Neuron (in vitro differentiated cells): Measurements from ENCODE around the gene TMEM101.

Source experiments
- H2AFZ ChIP-seq: one replicate; pipeline ENCODE4 v1.6.1; 2013; ENCODE audit warnings: low read depth, mild to moderate bottlenecking, inconsistent platforms, low read length, moderate library complexity
- H3K27me3 ChIP-seq: one replicate; pipeline ENCODE4 v1.6.1; 2013; ENCODE audit warnings: low read length; ENCODE audit not compliant: insufficient read depth
- H3K36me3 ChIP-seq: one replicate; pipeline ENCODE4 v1.6.1; 2013; ENCODE audit warnings: low read length; ENCODE audit not compliant: insufficient read depth
- H3K4me1 ChIP-seq: one replicate; pipeline ENCODE4 v1.6.1; 2013; ENCODE audit warnings: low read length; ENCODE audit not compliant: insufficient read depth
- H3K4me3 ChIP-seq: 2 replicates; pipeline ENCODE4 v1.5.1; 2013; ENCODE audit warnings: mild to moderate bottlenecking, low read length, moderate library complexity
- H3K9me3 ChIP-seq: one replicate; pipeline ENCODE4 v1.6.1; 2013; ENCODE audit warnings: low read length

Gene TMEM101

DNA sequence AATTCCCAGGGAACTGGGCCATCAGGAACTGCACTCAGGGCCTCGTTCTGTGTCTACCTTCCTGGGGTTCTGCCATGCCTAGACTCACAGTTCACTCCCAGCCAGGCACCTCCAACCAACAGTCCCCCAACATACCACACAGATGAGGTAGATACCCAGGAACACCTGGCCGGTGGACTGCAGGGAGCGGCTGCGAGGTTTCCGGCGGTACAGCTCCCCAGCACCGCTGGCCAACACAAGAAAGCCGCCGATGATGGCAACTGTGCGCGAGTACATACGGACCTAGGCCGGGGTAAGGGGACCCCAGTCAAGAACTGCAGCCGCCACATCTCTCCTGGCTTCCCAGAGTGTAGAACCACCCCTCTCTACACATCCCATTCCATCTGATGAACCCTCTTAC lies 1.9 kb downstream of the TMEM101 start:
- H3K36me3 ChIP-seq: peaks cover 9% of the 10 kb centered on the region
- H3K4me3 ChIP-seq: no peak overlapping the region
- no peaks in the 10 kb centered on the region for H3K9me3 ChIP-seq
- H3K4me1 ChIP-seq: peaks cover 11% of the 10 kb centered on the region
- no peak overlapping the region for H2AFZ ChIP-seq
- no peaks in the 10 kb centered on the region for H3K27me3 ChIP-seq

DNA sequence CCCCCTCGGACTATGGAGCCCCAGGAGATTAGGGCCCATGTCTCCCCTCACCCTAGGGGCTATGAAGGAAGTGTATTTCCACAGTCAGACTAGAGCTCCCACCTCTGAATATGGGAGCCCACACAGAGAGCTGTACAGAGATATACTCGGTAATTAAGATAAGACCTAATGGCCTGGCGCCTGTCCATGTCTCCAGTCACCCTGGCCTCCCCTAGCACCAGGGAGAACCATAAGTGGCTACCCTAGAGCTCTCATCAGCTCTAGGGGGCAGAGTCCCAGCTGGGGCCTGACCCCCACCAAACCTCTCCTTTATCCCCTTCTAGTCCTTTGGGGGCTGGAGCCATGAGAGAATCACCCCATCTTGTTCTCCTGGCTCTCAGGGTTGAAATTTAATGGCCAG lies 2.4 kb downstream of the TMEM101 start:
- Histone ChIP-seq H2AFZ (no peak overlapping the region), H3K36me3 (peaks cover 9% of the 10 kb centered on the region), H3K27me3 (no peaks in the 10 kb centered on the region), H3K9me3 (no peaks in the 10 kb centered on the region), H3K4me1 (peaks cover 15% of the 10 kb centered on the region), H3K4me3 (no peak overlapping the region)

DNA sequence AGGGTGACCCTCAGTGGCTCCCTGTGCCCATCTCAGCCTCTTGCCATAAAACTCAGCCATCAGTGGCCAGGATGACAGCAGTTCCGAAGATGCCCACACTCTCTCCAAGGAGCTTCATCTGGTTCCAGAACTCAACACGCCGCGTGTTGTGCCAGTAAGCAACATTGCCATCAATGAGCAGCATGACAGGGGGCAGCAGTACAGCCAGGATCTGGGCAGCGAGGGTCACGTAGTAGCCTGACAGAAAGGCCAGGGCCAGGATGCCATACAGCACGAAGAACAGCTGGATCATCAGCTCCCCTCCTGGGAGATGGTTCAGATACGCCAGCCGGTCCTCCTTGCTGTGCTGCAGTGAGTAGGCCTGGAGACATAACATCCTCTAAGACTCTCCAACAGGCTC lies 2.9 kb downstream of the TMEM101 start:
- Histone ChIP-seq H3K36me3 (peaks cover 9% of the 10 kb centered on the region), H3K27me3 (no peaks in the 10 kb centered on the region)

DNA sequence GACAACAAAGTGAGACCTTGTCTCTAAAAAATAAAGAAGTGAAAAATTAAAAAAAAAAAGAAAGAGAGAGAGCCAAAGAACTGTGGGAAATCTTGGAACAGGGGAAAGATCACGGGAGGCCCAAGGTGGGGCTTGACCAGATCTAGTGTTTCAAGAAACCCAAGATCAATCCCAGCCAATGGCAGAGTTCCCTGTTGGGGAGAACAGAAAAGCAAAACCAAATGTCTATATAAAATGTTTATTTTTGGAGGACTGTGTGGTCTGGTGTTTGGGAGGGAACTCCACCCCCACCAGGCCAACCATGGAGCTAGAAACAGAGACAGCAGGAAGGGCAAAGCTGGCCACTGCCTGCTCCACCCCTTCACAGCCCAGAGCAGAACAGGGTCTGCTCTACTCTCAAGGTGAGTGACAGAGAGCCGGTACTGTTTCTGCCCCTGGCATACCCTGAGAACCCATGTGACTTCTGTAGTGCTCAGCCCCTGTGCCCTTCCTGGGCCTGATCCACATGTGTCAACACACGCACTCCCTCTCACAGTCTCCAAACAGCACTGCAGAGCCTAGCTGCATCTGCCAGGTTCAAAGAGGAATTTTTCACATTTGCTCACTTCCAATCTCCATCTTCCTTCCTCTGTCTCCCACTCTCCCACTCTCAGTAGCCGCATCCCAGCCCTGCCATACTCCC lies 3.7 kb downstream of the TMEM101 start:
- H3K4me1 ChIP-seq: peaks cover 15% of the 10 kb centered on the region
- H3K9me3 ChIP-seq: no peaks in the 10 kb centered on the region
- H3K27me3 ChIP-seq: peaks cover 5% of the 10 kb centered on the region
- no peak overlapping the region for H3K4me3 ChIP-seq
- H3K36me3 ChIP-seq: peaks cover 9% of the 10 kb centered on the region
- no peak overlapping the region for H2AFZ ChIP-seq

More for the DNA sequence above, 2.9 kb downstream of the TMEM101 start:
- Histone ChIP-seq H3K9me3 (no peaks in the 10 kb centered on the region), H3K4me3 (no peak overlapping the region), H2AFZ (no peak overlapping the region), H3K4me1 (peaks cover 15% of the 10 kb centered on the region)

DNA sequence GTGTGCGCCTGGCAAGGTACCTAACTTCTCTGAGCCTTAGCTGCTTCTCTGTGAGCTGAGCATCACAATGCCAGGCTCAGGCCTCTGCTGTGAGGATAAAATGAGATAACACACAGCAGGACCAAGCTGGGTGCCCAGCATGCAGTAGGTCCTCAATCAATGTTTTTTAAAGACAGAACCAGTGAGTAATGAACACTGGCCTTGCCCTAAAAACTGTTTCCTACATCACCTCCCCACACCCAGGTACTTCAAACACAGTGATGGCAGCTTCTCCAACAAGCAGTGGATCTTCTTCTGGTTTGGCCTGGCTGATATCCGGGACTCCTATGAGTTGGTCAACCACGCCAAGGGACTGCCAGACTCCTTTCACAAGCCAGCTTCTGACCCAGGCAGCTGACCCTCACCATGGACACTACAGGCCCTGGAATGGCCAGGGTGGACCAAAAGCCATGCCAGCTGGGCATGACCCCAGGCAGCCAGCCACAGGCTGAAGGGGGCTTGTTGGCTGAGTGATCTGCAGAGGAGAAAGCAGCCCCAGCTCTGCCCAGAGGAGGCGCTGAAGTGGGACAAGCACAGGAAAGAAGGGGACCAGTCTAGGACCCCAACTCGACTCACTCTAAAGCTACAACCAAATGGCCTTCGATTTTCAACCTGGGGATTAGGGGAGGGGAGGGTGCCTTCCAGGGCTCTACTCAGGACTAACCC lies 6.4 kb downstream of the TMEM101 start:
- peaks cover 9% of the 10 kb centered on the region for H3K4me1 ChIP-seq
- peaks cover 25% of the 10 kb centered on the region for H3K27me3 ChIP-seq
- H3K4me3 ChIP-seq: peak overlapping the region; percentile 79
- H3K36me3 ChIP-seq: peaks cover 9% of the 10 kb centered on the region
- H3K9me3 ChIP-seq: no peaks in the 10 kb centered on the region
- no peak overlapping the region for H2AFZ ChIP-seq

DNA sequence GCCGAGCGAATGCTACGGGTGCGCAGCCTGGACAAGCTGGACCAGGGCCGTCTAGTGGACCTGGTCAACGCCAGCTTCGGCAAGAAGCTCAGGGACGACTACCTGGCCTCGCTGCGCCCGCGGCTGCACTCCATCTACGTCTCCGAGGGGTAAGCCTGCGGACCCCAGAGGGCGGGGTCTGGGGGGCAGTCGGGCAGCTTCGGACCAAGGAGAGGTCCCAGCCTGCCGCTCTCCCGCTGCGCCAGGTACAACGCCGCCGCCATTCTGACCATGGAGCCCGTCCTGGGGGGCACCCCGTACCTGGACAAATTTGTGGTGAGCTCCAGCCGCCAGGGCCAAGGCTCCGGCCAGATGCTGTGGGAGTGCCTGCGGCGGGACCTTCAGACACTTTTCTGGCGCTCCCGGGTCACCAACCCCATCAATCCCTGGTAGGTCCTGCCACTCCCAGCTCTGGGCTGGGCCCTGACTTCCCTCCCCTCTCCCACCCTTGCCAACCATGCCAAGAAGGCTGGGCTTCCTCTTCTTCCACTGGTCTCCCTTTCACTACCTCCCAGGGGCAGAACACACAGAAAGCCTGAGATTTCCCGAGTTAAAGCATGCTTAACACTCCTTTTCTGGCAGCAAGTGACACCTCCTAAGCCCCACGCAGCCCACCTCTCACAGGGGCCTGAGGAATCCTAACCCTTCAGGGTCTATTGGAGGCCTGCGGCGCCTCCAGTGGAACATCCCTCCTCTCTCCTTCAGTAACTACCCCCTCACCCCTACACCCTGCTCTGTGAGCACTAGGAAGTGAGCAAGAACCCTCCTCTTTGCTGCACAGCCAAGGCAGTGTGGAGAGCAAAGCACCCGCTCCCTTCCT lies 7.2 kb downstream of the TMEM101 start:
- H2AFZ ChIP-seq: peak overlapping the region; percentile 36
- peaks cover 32% of the 10 kb centered on the region for H3K27me3 ChIP-seq
- H3K4me3 ChIP-seq: peak overlapping the region; percentile 79
- H3K36me3 ChIP-seq: peaks cover 9% of the 10 kb centered on the region
- no peaks in the 10 kb centered on the region for H3K9me3 ChIP-seq
- peaks cover 9% of the 10 kb centered on the region for H3K4me1 ChIP-seq

DNA sequence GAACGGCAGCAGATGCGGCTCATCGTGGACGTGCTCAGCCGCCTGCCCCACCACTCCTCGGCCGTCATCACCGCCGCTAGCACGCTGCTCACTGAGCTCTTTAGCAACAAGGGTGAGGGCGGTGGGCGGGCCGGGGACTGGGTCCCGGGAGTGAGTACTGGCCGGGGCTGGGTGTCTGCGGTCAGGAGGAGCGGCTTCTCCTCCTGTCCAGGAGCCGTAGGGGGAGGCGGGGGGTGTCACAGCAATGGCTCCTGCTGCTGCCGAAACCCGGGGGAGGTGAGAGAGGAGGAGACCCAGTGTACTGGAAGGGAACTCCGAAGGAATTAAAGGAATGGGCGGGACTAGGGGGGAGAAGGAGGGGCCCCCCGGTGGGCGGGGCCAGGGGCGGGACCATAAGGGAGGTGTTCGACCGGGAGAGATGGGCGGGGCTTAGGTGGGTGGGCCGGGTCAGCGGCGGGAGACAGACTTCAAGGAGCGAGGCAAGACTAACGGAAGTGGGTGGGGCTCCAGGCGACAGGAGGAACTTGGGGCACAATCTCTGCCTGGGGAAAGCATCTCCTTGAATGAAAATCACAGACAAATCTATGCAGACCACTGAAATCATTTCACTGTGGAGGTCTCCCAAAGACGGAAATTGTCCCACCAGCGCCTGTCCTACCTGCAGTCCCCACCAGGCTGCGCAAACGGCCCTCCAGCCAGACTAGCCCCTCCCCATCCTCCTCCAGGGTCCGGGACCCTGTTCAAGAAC lies 8.0 kb downstream of the TMEM101 start:
- H3K27me3 ChIP-seq: peaks cover 38% of the 10 kb centered on the region
- H3K9me3 ChIP-seq: no peaks in the 10 kb centered on the region
- peaks cover 5% of the 10 kb centered on the region for H3K36me3 ChIP-seq
- H2AFZ ChIP-seq: peak overlapping the region; percentile 36
- peak overlapping the region; percentile 79 for H3K4me3 ChIP-seq
- peaks cover 9% of the 10 kb centered on the region for H3K4me1 ChIP-seq

DNA sequence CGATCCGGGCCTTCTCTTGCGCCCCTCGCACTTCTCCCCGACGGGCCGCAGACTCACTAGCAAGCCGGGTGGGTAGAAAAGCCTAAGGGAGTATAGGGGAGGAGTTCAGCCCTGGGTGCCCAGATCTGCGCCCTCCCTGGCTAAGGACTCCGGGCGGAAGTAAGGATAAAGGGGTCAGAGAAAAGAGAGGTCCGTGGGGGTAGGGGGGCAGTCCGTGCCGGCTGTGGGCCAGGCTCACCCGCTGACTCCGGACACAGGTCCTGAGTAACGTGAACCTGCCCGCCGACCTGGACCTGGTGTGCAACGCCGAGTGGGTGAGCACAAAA lies 8.5 kb downstream of the TMEM101 start:
- Histone ChIP-seq H3K4me3 (peak overlapping the region; percentile 79), H3K9me3 (no peaks in the 10 kb centered on the region), H3K27me3 (peaks cover 43% of the 10 kb centered on the region), H3K4me1 (peaks cover 9% of the 10 kb centered on the region), H2AFZ (no peak overlapping the region), H3K36me3 (peaks cover 4% of the 10 kb centered on the region)

DNA sequence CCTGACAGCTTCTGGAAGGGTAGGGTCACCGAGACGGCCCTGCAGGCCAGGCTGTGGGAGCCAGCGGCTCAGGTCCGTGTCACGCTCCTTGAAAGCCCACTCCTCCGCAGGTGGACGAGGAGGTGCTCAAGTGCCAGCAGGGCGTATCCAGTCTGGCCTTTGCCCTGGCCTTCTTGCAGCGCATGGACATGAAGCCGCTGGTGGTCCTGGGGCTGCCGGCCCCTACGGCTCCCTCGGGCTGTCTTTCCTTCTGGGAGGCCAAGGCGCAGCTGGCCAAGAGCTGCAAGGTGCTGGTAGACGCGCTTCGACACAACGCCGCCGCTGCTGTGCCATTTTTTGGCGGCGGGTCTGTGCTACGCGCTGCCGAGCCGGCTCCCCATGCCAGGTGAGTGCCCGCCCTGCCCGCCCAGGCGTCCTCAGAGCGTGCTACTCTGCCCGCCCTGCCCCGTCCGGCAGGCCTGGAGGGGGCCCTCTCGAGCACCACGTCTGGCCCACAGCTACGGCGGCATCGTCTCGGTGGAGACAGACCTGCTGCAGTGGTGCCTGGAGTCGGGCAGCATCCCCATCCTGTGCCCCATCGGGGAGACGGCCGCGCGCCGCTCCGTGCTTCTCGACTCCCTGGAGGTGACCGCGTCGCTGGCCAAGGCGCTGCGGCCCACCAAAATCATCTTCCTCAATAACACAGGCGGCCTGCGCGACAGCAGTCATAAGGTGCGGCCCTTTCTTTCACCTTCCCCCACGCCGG lies 9.1 kb downstream of the TMEM101 start:
- peaks cover 49% of the 10 kb centered on the region for H3K27me3 ChIP-seq

DNA sequence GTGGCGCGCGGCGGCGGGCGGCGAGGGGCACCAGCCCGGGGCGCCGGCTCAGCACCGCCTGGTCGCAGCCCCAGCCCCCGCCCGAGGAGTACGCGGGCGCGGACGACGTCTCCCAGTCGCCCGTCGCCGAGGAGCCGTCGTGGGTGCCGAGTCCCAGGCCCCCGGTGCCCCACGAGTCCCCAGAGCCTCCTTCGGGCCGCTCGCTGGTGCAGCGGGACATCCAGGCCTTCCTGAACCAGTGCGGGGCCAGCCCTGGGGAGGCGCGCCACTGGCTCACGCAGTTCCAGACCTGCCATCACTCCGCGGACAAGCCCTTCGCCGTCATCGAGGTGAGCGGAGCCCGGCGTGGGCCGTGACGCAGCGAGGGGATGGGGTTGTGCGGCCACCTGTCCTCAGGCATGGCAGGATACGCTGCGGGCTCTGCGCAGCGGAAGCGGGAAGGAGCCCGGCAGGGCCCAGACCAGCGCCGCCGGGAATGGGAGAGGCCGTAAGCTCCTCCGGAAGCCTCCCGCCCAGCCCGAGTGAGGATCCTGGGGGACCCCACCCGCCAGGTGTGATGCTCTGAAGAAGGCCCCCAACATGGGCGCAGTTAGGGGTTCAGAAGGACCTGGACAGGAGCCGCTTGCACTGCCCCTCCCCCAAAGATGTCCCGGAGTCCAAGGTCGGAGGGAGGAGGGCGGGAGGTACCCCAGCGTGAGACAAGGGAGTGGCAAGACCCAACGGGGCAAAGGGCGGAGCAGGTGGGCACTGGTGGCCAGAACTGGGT lies 9.8 kb downstream of the TMEM101 start:
- no peaks in the 10 kb centered on the region for H3K9me3 ChIP-seq
- no peak overlapping the region for H2AFZ ChIP-seq
- no peak overlapping the region for H3K4me3 ChIP-seq
- H3K36me3 ChIP-seq: no peaks in the 10 kb centered on the region
- peaks cover 55% of the 10 kb centered on the region for H3K27me3 ChIP-seq
- H3K4me1 ChIP-seq: peaks cover 9% of the 10 kb centered on the region

More for the DNA sequence above, 9.1 kb downstream of the TMEM101 start:
- Histone ChIP-seq H3K4me1 (peaks cover 9% of the 10 kb centered on the region), H3K36me3 (peaks cover 4% of the 10 kb centered on the region), H2AFZ (no peak overlapping the region), H3K4me3 (peak overlapping the region; percentile 79), H3K9me3 (no peaks in the 10 kb centered on the region)

DNA sequence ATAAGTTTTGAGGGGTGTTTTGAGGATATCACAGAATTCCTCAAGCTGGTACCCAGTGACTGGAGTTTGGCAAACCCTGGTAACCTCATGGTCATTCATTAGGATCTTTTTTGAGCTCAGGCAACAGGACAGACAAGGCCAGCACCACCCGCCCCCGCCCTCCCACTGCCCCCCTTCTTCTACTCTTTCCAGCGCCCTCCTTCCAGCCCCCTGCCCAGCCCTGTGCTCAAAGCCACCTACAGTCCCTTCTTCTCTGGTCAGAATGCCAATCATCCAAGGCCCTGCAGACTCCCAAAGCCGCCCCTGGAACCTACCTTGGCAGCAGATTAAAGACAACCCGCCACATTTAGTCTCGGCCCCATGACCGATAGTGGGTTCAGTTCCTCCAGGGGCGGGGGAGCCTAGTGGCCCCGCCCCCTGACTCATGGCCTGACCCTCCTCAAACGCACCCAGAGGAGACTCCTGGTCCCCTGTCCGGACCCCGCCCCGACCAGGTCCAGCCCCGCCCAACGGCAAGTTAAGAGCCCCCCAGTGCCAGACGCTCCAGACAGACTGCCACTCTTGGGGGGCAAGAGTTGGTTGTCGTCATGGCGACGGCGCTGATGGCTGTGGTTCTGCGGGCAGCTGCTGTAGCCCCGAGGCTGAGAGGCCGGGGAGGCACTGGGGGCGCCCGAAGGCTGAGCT lies 10.5 kb downstream of the TMEM101 start, which contains the start of gene NAGS:
NAGS (plus strand) TSS at position 546 of the 684 bp plus-strand sequence; CDS start at position 588, 42 bp downstream.
- H3K4me3 ChIP-seq: no peak within 1 kb of the TSS

More for the DNA sequence above, 10.5 kb downstream of the TMEM101 start, which contains the start of gene NAGS:
- no peaks in the 10 kb centered on the region for H3K36me3 ChIP-seq
- H2AFZ ChIP-seq: no peak within 1 kb of the TSS
- H3K27me3 ChIP-seq: peaks cover 55% of the 10 kb centered on the region
- H3K9me3 ChIP-seq: no peaks in the 10 kb centered on the region
- H3K4me1 ChIP-seq: peaks cover 9% of the 10 kb centered on the region
